G401.6 (cell line): ENCODE results near the gene SRMS.

ENCODE experiments used
- FAIRE-seq: peaks from 2 replicates; lab custom pipeline; 2012; peaks lifted over from hg19 to GRCh38; lab: Jason Lieb, UNC

SRMS gene

GRCh38 chr20:63500151-63500901, 47.2 kb downstream of the SRMS start:
- no peak for FAIRE-seq

DNA sequence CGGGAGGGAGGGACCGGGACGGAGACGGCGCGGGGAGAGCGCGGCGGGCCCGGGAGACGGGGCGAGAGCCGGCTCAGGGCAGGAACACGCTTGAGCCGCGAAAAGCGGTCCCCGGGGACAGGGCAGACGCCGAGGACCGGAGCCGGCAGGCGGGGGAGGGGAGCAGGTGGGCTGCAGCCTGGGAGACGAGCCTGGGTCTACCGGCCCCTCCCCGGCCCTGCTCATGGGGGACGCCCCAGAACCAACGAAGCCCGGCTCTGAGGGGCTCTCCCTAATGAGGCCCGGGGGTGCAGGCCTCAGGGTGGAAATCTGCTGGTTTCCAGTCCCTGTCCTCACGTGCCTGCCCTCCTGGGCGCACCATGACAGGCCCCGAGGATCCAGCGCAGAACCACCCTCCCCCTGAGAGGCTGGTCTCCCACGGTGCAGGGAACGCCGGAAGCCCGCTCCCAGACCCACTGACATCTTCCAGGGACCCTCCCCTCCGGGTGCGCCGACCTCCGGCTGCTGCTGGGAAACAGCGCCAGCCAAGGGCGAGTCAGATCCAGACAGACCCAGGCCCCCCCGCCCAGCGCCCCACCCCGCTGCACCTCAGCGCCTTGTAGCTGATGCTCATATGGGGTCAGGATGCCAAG, 48.1 kb downstream of the SRMS start:
- FAIRE-seq = no peak

DNA sequence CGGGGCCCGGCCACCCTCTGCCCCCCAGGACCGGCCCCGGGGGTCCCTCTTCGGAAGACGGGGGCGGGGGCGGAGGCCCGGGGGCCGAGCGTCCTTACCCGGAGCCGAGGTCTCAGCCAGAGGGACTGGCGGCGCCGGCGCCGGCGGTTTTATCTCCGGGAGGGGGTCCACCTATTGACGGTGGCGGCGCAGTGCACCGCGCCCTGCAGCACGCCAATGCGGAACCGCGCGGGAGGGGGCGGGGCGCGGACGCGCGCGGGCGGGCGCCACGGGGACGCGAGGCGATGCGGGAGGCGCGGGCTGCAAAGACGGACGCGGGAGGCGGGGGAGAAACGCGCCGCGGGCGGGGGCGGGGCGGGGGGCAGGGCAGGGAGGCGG, 48.6 kb downstream of the SRMS start, which contains the start of gene EEF1A2:
TSS of gene EEF1A2 (minus strand) at position 124 of the 378 bp plus-strand sequence. CDS start 1,320 bp downstream, outside the sequence.
- no peak for FAIRE-seq

DNA sequence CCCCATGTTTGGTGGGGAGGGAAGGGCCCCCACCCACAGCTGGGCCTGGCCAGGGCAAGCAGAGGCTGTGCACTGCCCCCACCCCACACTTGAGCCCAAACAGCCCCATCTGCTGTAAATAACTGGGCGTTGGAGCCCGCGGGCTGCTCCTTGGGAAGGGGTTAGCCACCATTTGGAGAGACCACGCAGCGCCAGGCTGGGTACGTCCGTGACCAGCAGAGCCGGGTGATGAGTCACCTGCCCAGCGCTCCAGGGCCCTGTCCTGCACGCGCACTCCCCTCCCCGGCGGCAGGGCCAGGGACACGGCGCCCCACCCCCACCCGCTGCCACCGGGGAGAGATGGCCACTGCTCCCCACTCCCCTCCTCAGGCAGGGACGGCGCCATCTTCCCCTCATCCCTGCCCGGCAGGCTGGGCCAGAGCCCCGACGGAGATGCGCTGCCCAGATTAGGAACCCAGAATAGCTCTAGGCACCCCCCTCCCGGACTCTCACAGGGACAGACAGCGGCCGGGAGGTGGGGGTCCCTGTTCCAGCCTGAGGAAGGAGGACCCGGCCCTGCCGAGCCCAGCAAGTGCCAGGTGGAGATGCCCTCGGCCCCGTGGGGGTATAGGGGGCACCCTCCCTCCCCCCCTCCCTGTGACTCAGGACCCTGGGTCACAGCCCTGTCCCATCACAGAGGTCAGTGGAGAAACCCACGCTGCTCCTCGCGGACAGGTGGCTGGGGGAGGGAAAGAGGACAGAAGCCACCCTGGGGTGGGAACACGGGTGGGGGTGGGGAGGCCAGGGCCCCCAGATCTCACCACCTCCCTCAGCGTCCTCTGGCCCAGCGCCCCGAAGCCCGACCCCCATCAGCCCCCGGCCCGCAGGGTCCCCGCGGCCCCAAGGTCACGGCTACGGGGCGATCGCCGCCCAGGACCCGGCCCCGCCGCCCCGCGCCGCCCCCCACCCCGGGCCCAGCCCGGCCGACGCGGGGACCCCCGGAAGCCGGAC, 49.3 kb downstream of the SRMS start:
- no peak for FAIRE-seq

DNA sequence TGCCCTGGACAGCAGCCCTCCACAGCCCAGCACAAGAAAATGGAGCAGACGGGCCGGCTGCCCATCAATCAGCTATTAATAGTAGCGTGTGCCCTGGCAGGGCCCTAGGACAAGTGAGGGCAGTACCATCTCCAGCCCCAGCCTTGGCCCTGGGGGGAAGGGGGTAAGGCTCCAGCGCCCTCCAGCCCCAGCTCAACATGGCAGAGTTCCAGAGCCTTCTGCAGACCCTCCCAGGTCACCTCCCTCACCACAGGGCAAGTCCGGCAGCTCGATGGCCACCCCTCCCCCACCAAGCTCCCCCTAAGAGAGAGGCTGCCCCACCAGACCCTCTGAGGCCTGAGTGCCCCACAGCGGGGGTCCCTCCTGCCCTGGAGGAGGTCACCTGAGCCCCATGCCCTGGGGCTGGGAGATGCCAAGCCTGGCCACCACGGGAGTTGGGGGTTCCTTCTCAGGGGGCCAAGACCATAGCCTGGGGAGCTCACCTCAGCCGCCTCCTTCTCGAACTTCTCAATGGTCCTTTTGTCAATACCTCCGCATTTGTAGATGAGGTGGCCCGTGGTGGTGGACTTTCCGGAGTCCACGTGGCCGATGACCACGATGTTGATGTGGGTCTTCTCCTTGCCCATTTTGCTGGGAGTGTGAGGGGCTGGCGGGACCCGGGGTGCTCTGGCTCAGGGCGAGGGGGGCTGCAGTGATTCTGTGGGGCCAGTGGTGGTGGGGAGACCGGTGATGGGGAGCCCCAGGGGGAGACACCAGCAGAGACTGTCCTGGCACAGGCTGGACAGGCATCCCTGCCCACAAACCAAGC, 50.2 kb downstream of the SRMS start:
- no peak for FAIRE-seq

- no peak for FAIRE-seq
Measured at GRCh38 chr20:63496596-63497120, 50.9 kb downstream of the SRMS start.

DNA sequence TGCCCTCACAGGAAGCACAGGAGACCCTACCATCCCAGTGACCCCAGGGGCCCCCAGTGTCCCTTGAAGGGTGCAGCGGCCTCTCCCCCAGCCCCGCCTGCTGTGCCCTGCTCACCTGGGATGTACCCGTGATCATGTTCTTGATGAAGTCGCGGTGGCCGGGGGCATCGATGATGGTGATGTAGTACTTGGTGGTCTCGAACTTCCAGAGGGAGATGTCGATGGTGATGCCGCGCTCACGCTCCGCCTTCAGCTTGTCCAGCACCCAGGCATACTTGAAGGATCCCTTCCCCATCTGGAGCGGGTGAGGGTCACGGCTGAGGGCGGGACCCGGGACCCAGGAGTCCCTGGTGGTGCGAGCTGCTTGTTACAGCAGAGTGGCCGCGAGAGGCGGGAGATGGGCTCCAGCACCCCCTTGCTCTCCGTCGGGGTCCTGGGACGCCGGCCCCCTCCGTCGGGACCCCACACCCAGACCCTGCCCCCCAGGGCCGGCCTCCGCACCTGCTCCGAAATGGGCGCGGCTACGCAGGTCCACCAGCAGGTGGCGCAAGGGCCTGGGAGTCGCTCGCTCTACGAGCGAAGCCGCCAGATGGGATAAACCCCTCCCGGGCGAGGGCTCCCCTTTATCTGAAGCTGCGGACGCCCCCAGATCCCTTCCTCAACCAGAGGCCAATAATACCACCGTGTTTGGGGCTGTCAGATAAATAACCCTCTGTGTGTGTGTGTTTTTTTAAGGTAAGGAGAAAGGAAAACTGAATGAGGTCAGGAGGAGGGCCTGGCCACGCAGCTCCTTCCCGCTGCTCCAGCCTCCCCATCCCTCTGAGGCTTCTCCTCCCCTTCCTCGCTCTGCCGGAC, 51.6 kb downstream of the SRMS start:
- FAIRE-seq = no peak

GRCh38 chr20:63495167-63495720, 52.3 kb downstream of the SRMS start:
- FAIRE-seq = no peak

- no peak for FAIRE-seq
Measured at GRCh38 chr20:63494420-63495166, 53.0 kb downstream of the SRMS start.

GRCh38 chr20:63494084-63494419, 53.5 kb downstream of the SRMS start:
- FAIRE-seq = no peak

DNA sequence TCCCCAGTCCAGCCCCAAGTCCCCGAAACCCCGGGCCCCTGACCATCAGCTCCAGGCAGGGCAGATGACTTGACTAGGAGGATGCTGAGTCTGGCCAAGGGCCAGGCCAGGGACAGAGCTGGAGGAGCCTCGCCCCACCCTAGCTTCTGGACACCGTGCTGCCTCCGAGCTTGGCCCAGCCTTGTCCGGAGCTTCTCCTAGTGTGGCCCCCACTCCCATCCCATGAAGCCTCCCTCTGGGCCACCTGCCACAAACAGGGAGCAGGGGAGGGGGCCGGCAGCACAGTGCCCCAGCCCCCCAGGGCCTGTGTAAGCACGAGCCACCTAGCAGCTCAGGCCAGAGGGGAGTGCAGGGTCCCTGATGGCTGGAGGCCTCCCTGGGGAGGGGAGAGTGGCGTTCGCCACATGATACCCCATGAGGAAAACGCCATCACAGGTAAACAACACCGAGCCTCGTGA, 54.0 kb downstream of the SRMS start:
- no peak for FAIRE-seq

DNA sequence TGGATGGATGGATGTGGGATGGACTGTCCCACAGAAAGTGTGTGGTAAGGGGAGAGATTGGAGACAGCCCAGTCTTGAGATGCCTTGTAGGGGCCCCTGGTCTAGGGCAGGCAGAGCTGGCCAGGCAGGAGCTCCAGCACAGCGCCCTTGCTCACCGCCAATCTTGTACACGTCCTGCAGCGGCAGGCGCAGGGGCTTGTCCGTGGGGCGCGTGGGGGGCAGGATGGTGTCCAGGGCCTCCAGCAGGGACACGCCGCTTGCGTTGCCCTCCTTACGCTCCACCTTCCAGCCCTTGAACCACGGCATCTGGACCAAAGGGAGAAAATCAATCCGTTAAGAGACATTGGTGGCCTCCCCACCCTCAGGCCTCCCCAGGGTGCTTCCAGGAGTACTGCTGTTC, 54.6 kb downstream of the SRMS start:
- FAIRE-seq = no peak

GRCh38 chr20:63492518-63492917, 55.0 kb downstream of the SRMS start:
- FAIRE-seq = no peak

GRCh38 chr20:63491635-63492230, 55.8 kb downstream of the SRMS start:
- FAIRE-seq = no peak

GRCh38 chr20:63491078-63491477, 56.5 kb downstream of the SRMS start:
- no peak for FAIRE-seq
